Spinal cord (tissue), 10 donors: Measurements from ENCODE around the gene NLGN1. TPM values are rescaled to one million over a fixed set of nuclear protein-coding genes. Genes with fewer than 3 reads are reported as not detected.
A peak's percentile ranks its signal among the peaks of the same experiment; 100 is the strongest.
"Not testable (repeated sequence)": the region's sequence is repeated elsewhere in the genome, so short reads cannot be mapped to it uniquely, and the experiment has no call there.

Experiments
- DNase-seq, 6 donors: peaks; one replicate each; pipeline versions ENCODE4 v3.0.0 to v3.0.0-alpha.2; 2013 to 2015; ENCODE audit warnings: low spot score in 6 of 6, low read depth in 4 of 6
- H3K27ac ChIP-seq: one replicate; pipeline ENCODE4 v1.5.1; 2013; ENCODE audit warnings: low read depth, low read length, control low read depth
- H3K27me3 ChIP-seq: one replicate; pipeline ENCODE4 v1.6.1; 2013; ENCODE audit warnings: low read length; ENCODE audit not compliant: control insufficient read depth, insufficient read depth
- H3K36me3 ChIP-seq: one replicate; pipeline ENCODE4 v1.6.1; 2013; ENCODE audit warnings: low read length; ENCODE audit not compliant: control insufficient read depth, insufficient read depth
- H3K4me1 ChIP-seq: one replicate; pipeline ENCODE4 v1.6.1; 2013; ENCODE audit warnings: low read length; ENCODE audit not compliant: control insufficient read depth, insufficient read depth
- H3K4me3 ChIP-seq: one replicate; pipeline ENCODE4 v1.5.1; 2013; ENCODE audit warnings: low read depth, low read length, control low read depth
- H3K9me3 ChIP-seq: one replicate; pipeline ENCODE4 v1.6.1; 2013; ENCODE audit warnings: low read length; ENCODE audit not compliant: control insufficient read depth, insufficient read depth
- WGBS: methylation state at CpG from one replicate; pipeline ENCODE4 v1.1.5; 2013; ENCODE audit warnings: missing lambda C conversion rate; ENCODE audit not compliant: insufficient coverage; 5-methylcytosine and 5-hydroxymethylcytosine counted together
- polyA plus RNA-seq, 2 donors: library from polyadenylated mRNA; unstranded; fragments of 120-200 nt; gene quantifications; one replicate each; pipeline ENCODE4 v1.2.1, GENCODE V29; 2013; ENCODE audit not compliant: insufficient read length in 2 of 2
- total RNA-seq, 2 donors: library from RNA; depleted of rRNA in 1 of 2; stranded (reverse); fragments of 120-200 nt in 1 of 2; fragments of >200 nt in 1 of 2; gene quantifications; one replicate each; pipeline versions ENCODE4 v1.2.3 to v1.2.4, GENCODE V29; 2013 to 2014
- donor health status: healthy.

The NLGN1 gene
- total and polyA plus RNA-seq, 4 donors = 18.9 to 81.2 (median 40.0) TPM

DNA sequence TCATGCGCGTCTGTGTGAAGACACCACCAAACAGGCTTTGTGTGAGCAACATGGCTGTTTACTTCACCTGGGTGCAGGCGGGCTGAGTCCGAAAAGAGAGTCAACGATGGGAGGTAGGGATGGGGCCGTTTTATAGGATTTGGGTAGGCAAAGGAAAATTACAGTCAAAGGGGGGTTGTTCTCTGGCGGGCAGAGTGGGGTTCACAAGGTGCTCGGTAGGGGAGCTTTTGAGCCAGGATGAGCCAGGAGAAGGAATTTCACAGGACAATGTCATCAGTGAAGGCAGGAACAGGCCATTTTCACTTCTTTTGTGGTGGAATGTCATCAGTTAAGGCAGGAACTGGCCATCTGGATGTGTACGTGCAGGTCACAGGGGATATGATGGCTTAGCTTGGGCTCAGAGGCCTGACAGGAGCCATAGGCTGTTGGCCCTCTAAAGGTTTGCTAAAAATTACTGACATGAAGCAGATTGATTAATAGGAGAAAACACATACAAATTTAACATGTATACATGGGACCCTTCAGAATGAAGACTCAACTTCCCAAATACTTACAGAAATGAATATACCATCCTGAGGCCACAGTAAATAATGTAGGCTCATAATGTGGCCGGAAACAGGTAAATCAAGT lies 834.6 kb downstream of the NLGN1 start:
- DNase-seq, H3K9me3 ChIP-seq, H3K4me1 ChIP-seq, H3K4me3 ChIP-seq, H3K27me3 ChIP-seq, H3K36me3 ChIP-seq, H3K27ac ChIP-seq: not testable (repeated sequence)
- 81% methylated on average over 9 of the region's 10 CpGs for WGBS

DNA sequence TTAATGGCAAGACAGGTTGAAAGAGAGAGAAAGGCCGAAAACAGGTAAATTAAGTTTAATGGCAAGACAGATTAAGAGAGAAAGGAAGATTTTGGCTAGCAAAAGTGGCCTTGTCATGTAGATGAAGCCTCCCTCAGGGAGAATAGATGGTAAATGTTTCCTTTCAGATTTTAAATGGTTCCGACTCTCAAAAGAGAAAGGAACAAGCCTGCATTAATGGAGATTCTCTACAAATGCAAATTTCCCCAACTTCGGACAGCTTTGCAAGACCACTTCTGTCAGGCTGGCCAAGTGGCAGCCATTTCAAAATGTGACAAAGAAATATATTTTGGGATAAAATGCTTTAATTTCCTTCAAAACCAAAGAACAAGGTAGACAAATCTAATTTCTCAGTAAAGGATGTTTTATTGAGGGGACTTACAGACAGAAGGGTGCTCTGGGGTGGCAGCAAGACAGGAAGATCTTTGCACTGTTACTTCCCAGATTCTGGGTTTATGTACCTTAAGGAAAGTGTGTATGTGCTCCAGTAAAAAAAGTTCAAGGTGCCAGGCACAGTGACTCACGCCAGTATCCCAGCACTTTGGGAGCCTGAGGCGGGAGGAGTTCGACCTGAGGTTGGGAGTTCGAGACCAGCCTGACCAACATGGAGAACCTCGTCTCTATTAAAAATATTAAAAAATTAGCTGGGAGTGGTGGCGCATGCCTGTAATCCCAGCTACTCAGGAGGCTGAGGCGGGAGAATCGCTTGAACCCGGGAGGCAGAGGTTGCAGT lies 835.3 kb downstream of the NLGN1 start:
- Histone ChIP-seq H3K36me3 (no peaks in the 10 kb centered on the region), H3K4me3 (no peak overlapping the region), H3K9me3 (no peaks in the 10 kb centered on the region), H3K4me1 (no peaks in the 10 kb centered on the region), H3K27me3 (no peaks in the 10 kb centered on the region), H3K27ac (no peak overlapping the region)
- WGBS = 75% methylated on average over 3 of the region's 12 CpGs
- no peak for DNase-seq

DNA sequence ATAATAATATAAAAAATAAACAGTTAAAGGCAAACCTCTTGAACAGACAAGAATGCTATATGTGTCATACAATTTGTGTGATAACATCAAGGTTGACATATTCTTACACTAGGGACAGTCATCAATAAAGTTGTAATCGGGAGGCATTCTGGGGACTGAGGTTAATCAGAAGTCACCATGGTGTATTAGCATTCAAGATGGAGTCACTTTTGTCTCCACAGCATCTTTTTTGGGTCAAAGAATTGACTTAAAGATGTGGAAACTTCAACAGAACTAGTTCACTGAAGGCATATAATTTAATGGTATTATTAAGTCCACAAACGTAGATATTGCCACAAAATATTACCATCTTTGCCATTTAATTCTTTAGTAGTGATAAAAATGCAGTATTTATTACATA lies 836.0 kb downstream of the NLGN1 start:
- Histone ChIP-seq H3K36me3 (no peaks in the 10 kb centered on the region), H3K27ac (no peak overlapping the region), H3K9me3 (no peaks in the 10 kb centered on the region), H3K4me1 (no peaks in the 10 kb centered on the region), H3K27me3 (no peaks in the 10 kb centered on the region), H3K4me3 (no peak overlapping the region)
- no CpG with 5 or more reads among the region's 2 CpGs for WGBS
- no peak for DNase-seq

DNA sequence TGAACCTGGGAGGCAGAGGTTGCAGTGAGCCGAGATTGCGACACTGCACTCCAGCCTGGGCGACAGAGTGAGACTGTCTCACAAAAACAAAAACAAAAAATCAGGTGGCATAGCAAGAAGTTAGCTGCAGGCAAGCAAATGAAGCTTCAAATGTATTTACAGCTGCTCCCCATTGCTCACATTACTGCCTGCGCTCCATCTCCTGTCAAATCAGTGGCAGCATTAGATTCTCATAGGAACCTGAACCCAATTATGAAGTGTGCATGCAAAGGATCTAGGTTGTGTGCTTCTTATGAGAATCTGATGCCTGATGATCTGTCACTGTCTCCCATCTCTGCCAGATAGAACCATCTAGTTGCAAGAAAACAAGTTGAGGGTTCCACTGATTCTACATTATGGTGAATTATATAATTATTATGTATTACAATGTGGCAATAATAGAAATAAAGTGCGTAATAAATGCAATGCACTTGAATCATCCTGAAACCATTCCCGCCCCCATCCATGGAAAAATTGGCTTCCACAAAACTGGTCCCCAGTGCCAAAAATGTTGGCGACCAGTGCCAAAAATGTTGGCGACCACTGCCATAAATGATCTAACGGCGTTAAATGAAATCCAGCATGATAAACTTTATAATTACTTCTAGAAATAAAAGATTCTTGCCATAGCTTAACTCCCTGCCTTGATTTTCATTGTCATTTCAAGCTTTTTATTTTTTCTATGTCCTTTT lies 844.9 kb downstream of the NLGN1 start:
- no peaks in the 10 kb centered on the region for H3K27me3 ChIP-seq
- no peak overlapping the region for H3K27ac ChIP-seq
- H3K9me3 ChIP-seq = no peaks in the 10 kb centered on the region
- no peaks in the 10 kb centered on the region for H3K4me1 ChIP-seq
- H3K36me3 ChIP-seq = no peaks in the 10 kb centered on the region
- DNase-seq = no peak
- 100% methylated on average over 1 of the region's 10 CpGs for WGBS
- no peak overlapping the region for H3K4me3 ChIP-seq

DNA sequence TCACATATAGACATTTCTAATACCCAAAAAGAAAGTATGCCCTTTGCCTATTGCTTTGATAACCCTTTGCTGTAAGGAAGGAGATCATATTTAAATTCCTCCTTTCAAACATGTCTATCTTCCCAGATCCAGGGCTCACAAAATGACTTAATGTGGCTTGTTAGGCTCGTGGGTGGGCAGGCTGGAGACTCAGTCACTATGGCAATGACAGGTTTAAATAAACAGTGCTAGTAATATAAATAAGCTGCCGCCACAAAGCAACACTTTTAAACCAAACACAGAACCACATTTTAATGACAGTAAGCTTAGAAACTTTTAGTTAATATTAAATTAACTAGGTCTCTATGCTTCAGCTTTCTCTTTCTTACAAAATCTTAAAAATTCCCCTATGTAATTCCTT lies 845.6 kb downstream of the NLGN1 start:
- Histone ChIP-seq H3K9me3 (no peaks in the 10 kb centered on the region), H3K27me3 (no peaks in the 10 kb centered on the region), H3K36me3 (no peaks in the 10 kb centered on the region), H3K4me3 (no peak overlapping the region), H3K27ac (no peak overlapping the region), H3K4me1 (no peaks in the 10 kb centered on the region)
- no CpG with 5 or more reads among the region's 2 CpGs for WGBS
- no peak for DNase-seq

DNA sequence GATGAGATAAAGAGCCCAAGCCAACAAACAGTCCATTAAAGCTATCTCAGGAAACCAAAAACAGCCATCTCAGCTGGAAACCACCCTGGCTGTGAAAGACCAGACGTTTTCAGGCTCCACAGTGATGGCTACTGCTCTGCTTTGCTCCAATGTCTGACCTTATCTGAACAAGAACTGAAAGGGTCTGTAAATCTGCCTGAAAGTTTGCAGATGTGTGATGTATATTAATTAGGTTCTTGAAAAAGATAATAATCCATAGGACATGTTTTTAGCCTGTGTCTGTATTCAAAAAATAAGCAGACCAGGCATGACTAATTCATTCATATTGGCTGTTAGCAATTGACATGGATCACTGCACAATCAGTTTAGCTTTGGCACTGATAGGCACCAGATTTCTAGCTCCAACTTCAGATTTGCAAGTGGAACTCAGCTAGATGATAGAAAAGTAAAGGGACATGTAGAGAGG lies 850.2 kb downstream of the NLGN1 start:
- no peaks in the 10 kb centered on the region for H3K36me3 ChIP-seq
- no peak for DNase-seq
- H3K27me3 ChIP-seq = no peaks in the 10 kb centered on the region
- H3K27ac ChIP-seq = no peak overlapping the region
- no peaks in the 10 kb centered on the region for H3K9me3 ChIP-seq
- 18% methylated on average over 1 of the region's 1 CpG for WGBS
- no peaks in the 10 kb centered on the region for H3K4me1 ChIP-seq
- no peak overlapping the region for H3K4me3 ChIP-seq

DNA sequence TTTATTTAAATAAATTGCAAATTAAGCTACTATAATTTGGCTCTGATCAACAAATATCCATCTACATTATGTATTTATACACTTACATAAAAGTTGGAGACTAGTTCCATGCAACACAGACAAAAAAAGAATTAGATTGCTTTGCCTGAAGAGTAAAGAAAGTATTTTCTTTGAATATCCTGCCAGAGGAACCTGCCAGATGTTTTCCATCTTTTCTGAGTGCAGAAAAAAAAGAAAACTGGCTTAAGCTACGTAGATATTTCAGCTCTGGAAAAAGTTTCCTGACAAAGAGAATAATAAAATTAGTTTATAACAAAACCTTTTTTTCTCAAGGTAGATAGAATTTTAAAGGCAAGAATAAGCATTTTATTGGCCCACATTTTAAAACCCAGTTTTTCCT lies 854.1 kb downstream of the NLGN1 start:
- no peaks in the 10 kb centered on the region for H3K36me3 ChIP-seq
- no peaks in the 10 kb centered on the region for H3K9me3 ChIP-seq
- WGBS = no CpG with 5 or more reads among the region's 1 CpG
- no peak overlapping the region for H3K27ac ChIP-seq
- no peaks in the 10 kb centered on the region for H3K27me3 ChIP-seq
- H3K4me3 ChIP-seq = no peak overlapping the region
- H3K4me1 ChIP-seq = no peaks in the 10 kb centered on the region
- DNase-seq = peak in 1 of 6 donors; percentile 35

DNA sequence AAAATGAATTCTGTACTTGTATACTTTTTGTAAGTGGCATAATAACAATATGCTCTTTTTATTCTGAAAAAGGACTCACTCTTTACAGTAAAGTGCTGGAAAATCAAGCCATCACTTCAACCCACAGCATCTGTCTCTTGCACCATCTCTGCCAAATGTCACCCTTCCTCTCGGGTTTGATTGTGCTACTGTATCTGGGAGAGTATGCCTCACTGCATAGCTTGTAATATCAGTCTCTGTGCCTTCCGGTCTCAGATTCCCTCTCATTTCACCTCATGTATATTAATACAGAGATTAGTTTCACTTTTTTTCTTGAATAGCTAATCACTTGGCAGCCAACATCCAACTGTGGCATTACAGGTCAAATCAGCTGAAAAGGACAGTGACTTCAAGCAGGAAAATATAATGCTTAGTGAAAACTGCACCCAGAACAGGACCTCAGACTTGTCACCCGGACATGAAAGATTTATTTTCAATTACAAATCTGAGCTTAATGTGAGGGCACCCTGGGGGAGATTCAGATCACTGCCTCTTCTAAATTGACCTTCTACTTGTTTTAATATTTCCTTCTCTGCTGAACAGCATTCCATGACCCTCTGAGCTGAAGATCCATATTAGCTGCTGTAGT lies 855.8 kb downstream of the NLGN1 start:
- 20% methylated on average over 1 of the region's 3 CpGs for WGBS

DNA sequence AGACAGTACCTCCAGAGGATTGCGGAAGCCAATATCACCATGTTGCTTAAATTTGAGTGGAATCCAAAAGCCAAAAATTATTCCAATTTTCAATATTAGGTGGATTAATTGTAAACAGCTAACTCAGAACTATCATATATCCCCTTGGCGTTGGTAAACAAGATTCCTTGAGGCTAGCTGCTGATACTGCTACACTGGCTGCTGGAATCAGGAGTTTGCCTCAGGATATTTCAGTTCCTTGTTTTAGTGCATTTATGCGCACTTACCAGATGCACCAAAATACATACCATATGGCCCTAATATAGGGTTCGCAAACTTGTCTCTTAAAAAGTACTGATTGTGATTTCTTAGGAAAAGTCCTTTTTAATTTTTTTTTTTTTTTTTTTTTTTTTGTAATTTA lies 856.4 kb downstream of the NLGN1 start:
- Histone ChIP-seq H3K27ac (no peak overlapping the region), H3K4me1 (no peaks in the 10 kb centered on the region), H3K9me3 (no peaks in the 10 kb centered on the region), H3K36me3 (no peaks in the 10 kb centered on the region), H3K27me3 (no peaks in the 10 kb centered on the region), H3K4me3 (no peak overlapping the region)
- WGBS = no CpG with 5 or more reads among the region's 4 CpGs
- no peak for DNase-seq

More for the DNA sequence above, 855.8 kb downstream of the NLGN1 start:
- no peaks in the 10 kb centered on the region for H3K27me3 ChIP-seq
- peak in 2 of 6 donors; percentile 38 to 74 for DNase-seq
- no peaks in the 10 kb centered on the region for H3K9me3 ChIP-seq
- H3K36me3 ChIP-seq = no peaks in the 10 kb centered on the region
- H3K4me3 ChIP-seq = no peak overlapping the region
- H3K4me1 ChIP-seq = no peaks in the 10 kb centered on the region
- no peak overlapping the region for H3K27ac ChIP-seq
